GM21423 (cell line): ENCODE measurements around the gene TBC1D19.

Experiments
- ATAC-seq: cut with Tn5 transposase; IDR thresholded peaks from one replicate; pipeline ENCODE4 v1.9.1; 2021; ENCODE audit warnings: mild to moderate bottlenecking, moderate library complexity; ENCODE audit not compliant: unreplicated experiment

TBC1D19 gene

GRCh38 chr4:26772096-26772873 lies 188.4 kb downstream of the TBC1D19 start:
- ATAC-seq, result no peak

GRCh38 chr4:26779224-26779623 lies 195.3 kb downstream of the TBC1D19 start:
- ATAC-seq, result no peak

- ATAC-seq, result no peak
Measured at GRCh38 chr4:26779674-26780073, 195.8 kb downstream of the TBC1D19 start.

- peak; percentile 93 for ATAC-seq
Measured at GRCh38 chr4:26780539-26780938, 196.7 kb downstream of the TBC1D19 start.

- ATAC-seq, result no peak
Measured at GRCh38 chr4:26782168-26782829, 198.4 kb downstream of the TBC1D19 start.

GRCh38 chr4:26782830-26783202 lies 198.9 kb downstream of the TBC1D19 start:
- no peak for ATAC-seq

- ATAC-seq, result no peak
Measured at GRCh38 chr4:26784207-26784865, 200.5 kb downstream of the TBC1D19 start.

- ATAC-seq, result no peak
Measured at GRCh38 chr4:26785312-26785711, 201.4 kb downstream of the TBC1D19 start.

GRCh38 chr4:26785810-26786209 lies 201.9 kb downstream of the TBC1D19 start:
- ATAC-seq, result no peak

- ATAC-seq, result no peak
Measured at GRCh38 chr4:26786916-26787315, 203.0 kb downstream of the TBC1D19 start.

GRCh38 chr4:26787461-26788340 lies 203.8 kb downstream of the TBC1D19 start:
- peak; percentile 58 for ATAC-seq

- ATAC-seq, result no peak
Measured at GRCh38 chr4:26788341-26788733, 204.5 kb downstream of the TBC1D19 start.

- ATAC-seq, result no peak
Measured at GRCh38 chr4:26789208-26789607, 205.3 kb downstream of the TBC1D19 start.

GRCh38 chr4:26791346-26791745 lies 207.5 kb downstream of the TBC1D19 start:
- no peak for ATAC-seq

GRCh38 chr4:26792639-26793038 lies 208.8 kb downstream of the TBC1D19 start:
- ATAC-seq, result no peak

GRCh38 chr4:26793735-26794134 lies 209.9 kb downstream of the TBC1D19 start:
- ATAC-seq, result no peak

- ATAC-seq, result no peak
Measured at GRCh38 chr4:26796081-26796480, 212.2 kb downstream of the TBC1D19 start.

GRCh38 chr4:26802790-26803189 lies 218.9 kb downstream of the TBC1D19 start:
- no peak for ATAC-seq

GRCh38 chr4:26803211-26803861 lies 219.5 kb downstream of the TBC1D19 start:
- ATAC-seq, result no peak

- ATAC-seq, result no peak
Measured at GRCh38 chr4:26804451-26804850, 220.6 kb downstream of the TBC1D19 start.
